ENCODE results near the gene NOTCH2. TPM values are rescaled to one million over a fixed set of nuclear protein-coding genes. Genes with fewer than 3 reads are reported as not detected.

Gene NOTCH2
- total RNA-seq, 1 donor from 2014 or later: 48.8 TPM

DNA sequence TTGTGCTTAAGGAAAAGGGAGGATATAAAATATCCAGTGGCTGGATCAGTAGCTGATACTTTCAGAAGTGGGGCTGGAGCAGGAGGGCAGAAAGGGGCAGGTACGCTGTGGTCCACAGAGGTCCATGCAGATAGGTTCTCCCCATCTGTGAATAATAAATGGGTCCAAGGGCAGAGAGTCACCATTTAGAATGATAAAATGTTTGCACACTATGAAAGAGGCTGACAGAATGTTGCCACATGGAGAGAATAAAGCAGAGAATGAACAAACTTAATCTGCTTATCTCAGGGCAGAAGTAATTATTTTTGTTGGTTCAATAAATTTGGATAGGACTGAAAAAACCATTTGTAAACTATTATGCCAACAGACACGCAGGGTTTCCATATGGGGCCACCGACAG lies 156.5 kb downstream of the NOTCH2 start:
- no peak for DNase-seq (ENCODE audit: extremely low read depth, low read depth, low spot score)

DNA sequence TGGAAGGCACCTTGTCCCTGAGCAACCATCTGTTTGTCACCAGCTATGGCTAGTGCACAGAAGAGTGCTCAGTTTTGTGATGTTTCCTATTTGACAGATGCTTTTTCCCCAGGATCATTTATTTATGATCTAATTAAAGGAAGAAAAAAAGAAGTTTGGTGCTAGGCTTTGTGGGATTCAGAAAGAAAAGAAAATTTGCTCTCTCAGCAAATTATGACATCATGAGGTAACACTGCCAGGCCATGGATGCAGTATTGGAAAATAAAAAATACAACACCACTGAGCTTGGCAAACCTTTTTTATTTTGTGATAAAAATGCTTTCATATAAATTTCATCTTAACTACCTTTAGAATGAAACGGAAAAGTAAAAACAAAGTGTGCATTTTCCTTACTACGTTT lies 157.7 kb downstream of the NOTCH2 start:
- no peak for DNase-seq (ENCODE audit: extremely low read depth, low read depth, low spot score)

DNA sequence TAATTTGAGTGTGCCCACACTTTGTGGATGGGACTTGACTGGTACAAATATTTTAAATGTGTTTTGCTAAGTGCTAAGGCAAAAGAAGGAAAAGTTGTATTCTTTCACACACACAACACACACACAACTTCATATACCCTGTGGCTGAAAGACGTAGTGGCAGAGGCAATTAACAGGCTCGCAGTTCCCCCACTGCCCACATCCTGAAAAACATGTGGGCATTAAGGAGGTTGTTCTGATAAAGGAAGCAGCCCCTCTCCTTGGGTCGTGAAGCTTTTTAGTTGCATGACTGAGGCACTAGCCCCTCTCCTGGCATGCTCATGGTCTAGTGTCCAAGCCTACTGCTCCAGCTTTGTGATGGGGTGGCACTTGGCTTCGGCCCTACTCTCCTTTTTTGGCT lies 158.8 kb downstream of the NOTCH2 start:
- DNase-seq (ENCODE audit: extremely low read depth, low read depth, low spot score): no peak

DNA sequence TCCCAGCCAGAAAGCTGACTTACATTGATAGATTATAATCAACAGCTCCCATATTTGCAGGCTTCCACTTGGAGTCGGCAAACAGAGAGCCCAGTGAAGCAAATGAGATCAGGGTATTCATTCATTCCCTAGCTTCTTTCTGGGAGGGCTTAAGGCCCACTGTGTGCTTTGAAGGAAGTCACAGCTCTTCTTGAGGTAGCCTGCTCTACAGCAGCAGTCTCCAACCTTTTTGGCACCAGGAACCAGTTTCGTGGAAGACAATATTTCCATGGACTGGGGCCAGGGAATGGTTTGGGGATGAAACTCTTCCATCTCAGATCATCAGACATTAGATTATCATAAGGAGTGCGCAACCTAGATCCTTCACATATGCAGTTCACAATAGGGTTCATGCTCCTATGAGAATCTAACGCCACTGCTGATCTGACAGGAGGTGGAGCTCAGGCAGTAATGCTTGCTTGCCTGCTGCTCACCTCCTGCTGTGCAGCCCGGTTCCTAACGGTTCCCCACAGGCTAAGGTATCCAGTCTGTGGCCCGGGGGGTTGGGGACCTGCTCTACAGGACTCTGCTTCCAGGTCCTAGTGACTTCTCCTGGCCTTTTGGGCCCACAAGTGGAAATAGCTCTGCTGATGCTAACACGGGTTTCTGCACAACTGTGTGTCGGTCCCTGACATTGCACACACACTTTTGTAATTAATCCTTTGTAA lies 159.4 kb downstream of the NOTCH2 start:
- DNase-seq (ENCODE audit: extremely low read depth, low read depth, low spot score): no peak

DNA sequence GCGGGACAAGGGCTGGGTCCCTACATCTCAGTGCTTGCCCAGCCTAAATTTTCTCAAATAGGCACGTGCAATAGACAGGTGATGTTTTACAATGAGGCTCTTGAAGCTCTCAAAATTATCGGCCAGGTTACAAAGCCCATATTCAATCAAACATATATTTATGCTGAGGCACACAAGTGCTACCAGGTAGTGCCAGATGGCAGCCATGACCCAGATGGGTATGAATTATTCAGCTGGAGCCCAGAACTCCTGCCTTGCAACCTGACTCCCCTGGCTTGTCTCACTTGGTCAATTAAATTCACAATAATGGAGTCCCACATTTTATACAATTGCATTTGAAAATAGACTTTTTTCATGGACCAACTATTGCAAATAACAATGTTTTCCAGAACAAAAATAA lies 160.8 kb downstream of the NOTCH2 start:
- no peak for DNase-seq (ENCODE audit: extremely low read depth, low read depth, low spot score)

DNA sequence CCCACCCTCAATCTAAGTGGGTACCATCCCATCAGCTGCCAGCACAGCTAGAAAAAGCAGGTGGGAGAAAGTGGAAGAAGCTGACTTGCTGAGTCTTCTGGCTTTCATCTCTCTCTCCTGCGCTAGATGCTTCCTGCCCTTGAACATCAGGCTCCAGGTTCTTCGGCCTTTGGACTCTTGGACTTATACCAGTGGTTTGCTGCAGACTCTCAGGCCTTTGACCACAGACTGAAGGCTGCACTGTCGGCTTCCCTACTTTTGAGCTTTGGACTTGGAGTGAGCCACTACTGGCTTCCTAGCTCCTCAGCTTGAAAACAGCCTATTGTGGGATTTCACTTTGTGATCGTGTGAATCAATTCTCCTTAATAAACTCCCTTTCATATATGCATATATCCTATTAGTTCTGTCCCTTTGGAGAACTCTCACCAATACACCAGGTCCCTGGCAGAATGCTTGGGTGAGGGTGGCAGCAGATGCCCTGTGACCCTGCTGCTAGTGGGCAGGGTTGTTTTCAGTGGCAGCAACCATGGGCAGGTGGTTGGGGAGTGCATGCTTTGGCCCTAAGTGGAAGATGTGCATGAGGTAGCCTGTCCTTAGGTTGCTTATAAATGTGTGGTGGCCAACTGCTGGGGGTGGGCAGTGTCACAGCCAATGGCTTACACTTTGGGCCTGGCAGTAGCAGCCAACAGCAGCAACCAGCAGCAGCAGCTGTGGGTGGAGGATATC lies 162.4 kb downstream of the NOTCH2 start:
- DNase-seq (ENCODE audit: extremely low read depth, low read depth, low spot score): no peak

DNA sequence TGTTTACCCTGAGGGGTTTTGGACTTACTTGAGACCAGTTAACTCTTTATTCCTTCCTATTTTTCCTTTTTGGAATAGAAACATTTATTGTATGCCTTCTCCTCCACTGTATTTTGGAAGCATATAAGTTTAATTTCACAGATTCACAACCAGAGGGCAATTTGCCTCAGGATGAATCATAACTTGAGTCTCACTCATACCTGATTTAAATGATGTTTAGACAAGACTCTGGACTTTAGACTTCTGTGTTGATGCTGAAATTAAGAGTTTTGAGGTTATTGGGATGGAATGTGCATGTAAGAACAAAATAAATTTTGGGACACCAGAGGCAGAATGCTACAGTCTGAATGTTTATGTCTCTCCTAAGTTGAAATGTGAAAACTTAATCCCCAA lies 166.0 kb downstream of the NOTCH2 start:
- no peak for DNase-seq (ENCODE audit: extremely low read depth, low read depth, low spot score)

DNA sequence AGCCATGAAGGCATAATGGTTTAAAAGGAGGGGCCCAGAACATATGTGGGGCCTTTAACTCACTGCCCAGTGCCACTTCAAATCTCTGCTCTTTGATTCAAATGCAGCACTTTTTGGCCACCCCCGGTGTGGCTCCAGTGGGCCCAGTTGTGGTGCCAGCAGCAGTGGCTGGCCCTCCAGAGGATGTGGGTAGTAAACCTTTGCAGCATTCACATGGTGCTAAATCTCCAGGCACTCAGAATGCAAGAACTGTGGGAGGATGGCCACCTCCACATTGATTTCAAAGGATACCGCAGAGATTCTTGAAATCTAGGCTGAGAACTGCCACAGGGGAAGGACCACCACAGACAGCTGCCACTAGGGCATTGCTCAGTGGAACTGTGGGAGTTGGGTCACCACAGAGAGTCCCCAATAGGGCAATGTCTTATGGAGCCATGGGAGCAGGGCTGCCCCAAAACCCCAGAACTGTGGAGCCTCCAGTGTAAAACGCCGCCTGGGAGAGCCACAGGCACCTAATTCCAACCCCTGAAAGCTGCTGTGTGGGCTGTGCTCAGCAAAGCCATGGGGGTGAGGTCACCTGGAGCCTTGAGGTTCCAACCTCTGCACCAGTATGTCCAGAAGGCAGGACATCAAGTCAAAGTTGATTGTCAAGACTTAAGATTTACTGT lies 166.6 kb downstream of the NOTCH2 start:
- DNase-seq (ENCODE audit: extremely low read depth, low read depth, low spot score): no peak

DNA sequence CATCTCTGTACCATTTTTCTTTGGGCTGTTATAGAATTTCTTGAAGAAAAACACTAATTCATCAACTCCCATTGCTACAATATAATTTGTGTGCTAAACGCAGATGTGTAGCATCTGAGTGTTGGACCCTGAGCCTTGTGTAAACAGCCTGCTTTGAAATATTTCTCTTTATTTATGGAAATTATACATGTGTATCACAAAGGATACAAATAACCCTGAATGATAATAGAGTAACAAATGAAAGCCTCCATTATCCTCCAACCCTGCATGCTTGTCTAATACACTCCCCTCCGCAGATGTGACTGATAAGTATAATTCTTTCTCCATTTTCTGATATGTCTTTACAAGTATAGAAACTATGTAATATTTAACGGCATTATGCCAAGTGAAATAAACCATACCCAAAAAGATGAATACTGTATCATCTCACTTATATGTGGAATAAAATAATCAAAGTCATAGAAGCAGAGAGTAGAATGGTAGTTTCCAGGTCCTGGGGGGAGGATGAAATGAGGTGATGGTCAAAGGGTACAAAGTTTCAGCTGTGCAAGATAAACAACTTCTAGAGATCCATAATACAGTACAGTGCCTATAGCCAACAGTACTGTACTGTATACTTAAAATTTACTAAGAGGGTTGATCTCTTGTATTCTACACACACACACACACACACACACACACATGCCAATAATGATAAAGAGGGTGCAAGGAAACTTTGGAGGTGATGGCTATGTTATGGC lies 170.3 kb downstream of the NOTCH2 start:
- DNase-seq (ENCODE audit: extremely low read depth, low read depth, low spot score): no peak

DNA sequence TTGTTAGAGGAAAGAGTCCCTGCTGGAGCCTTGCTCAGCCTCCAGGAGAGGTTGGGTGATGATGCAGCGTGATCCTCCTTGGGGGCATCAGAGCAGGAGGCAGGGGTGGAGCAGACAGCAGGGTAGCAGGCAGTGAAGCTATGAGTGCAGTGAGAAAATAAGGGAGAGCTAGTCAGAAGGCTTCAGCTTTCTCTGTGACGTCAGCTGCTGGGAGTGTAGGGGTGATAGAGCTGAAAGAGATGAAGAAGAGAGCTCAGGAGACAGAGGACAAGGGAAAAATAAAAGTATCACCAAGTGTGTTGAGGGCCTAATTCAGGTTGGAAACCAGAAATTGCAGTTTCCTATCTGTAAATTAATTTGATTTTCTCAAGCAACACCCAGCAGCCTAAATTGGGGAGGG lies 170.9 kb downstream of the NOTCH2 start:
- no peak for DNase-seq (ENCODE audit: extremely low read depth, low read depth, low spot score)

DNA sequence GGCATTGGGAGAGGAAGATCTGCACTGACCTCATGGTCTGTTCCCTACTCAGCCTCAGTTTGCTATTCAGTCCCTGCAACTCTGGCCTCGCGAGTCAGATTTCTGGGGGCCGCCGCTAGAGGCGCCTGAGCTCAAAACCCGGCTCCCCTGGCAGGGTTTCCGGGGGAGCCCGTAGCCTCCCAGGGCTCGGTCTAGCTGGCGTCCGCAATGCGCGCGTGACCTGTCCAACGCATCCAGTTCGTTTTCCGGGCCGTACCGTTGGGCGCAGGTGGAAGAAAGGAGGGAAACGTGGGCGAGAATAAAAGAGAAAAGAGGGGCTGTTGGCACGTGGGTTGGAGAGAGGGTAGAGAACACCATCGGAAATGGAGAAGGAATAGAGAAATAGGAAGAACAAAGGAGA lies 173.2 kb downstream of the NOTCH2 start, which contains the start of gene ADAM30:
Gene ADAM30 (minus strand): TSS at position 213 of the 400 bp plus-strand sequence. CDS start 179 bp downstream, at position 34.
- no peak for DNase-seq (ENCODE audit: extremely low read depth, low read depth, low spot score)

DNA sequence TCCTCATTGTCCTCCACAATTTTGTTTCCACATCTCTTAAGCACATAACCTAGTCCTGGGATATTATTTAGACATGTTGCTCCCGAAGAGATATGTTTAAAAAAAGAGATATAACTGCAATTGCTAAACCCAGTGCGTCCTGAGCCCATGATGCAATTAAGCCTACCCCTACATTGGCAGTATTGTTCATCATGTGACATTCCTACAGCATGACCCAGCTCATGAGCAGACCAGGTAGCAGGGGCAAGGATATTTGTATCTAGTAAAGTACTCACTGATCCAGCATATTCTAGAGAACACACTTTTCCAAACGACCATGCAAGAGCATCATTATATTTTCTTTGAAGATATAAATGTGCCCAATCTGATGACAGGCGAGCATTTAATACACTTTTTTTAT lies 174.4 kb downstream of the NOTCH2 start:
- no peak for DNase-seq (ENCODE audit: extremely low read depth, low read depth, low spot score)

DNA sequence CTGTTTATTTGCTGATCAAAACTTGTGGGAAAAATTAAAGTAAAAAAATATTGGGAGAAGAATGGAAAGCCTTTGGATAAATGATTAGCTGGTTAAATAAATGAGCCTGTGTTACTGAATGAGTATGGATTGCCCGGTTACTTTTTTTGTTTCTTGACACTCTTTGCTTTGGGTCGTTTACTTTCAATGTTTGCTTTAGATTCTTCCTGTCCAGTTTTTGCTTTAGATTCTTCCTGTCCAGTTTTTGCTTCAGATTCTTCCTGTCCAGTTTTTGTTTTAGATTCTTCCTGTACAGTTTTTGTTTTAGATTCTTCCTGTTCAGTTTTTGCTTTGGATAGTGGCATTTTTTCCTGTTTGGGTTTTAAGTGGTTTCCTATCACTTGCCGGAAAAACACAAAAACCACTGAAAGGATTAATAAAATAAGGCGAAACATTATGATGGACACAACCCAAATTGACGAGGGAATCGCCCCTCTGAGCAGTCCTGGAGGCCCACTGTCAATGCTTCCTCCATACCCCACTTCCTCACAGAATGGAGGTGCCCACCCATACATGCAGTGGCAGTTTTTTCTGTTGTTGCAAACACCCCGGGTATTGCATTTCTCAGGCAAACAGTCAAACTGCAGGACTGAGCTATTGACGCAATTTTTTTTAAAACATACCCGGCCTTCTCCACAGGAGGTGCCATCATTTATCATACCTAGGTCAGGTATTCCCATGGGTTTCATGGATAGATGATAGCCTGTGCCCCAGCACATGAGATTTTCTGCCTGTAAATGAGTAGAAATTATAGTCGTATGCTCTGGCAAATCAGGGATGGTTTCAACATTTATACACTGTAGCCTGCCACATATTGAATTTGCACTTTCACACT lies 175.4 kb downstream of the NOTCH2 start:
- no peak for DNase-seq (ENCODE audit: extremely low read depth, low read depth, low spot score)

DNA sequence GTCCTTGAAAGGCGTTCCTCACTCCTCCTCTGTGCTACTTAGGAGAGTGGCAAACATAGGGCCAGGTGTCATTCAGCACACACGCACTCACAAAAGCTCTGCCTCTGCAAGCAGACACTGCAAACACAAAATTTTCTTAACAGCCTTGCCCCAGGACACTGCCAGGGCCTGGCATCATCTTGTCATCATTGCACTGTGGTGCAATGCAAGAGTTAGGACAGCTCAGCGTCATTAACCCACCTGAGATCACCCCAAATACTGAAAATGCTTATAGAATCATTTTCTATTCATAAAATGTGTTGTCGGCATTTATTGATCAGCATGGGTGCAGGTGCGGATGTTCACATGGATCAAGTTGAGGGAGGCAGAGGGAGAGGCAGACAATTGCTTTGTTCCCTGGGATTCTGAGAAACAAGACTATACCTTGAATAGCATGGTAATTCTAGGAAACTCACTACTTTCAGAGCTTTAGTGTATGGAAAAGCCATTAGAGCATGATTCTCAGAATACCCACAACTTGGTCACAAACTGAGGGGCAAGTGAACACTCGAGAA lies 176.1 kb downstream of the NOTCH2 start:
- no peak for DNase-seq (ENCODE audit: extremely low read depth, low read depth, low spot score)

DNA sequence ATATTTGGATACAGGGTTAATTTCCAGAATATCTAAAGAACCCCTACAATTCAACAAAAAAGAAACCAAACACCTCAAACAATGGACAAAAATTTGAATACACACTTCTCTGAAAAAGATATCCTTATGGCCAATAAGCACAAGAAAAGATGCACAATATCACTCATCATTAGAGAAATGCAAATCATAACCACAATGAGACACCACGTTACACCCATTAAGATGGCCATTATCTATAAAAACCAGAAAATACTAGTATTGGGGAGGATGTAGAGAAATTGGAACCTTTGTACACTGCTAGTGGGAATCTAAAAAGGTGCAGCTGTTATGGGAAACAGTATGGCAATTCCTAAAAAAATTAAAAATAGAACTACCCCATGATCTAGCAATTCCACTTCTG lies 178.1 kb downstream of the NOTCH2 start:
- no peak for DNase-seq (ENCODE audit: extremely low read depth, low read depth, low spot score)

DNA sequence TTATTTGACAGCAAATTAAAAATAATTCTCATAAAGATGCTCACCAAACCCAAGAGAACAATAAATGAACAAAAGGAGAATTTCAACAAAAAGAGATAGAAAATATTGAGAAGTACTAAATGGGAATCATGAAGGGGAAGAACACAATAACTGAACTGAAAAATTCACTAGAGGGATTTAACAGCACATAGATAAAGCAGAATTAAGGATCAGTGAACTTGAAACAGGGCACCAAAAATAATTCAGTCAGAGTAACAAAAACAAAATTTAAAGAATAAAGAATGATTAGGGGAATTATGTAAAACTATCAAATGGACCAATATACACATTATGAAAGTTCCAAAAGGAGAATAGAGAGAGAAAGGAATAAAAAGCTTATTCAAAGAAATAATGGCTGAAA lies 181.0 kb downstream of the NOTCH2 start:
- DNase-seq (ENCODE audit: extremely low read depth, low read depth, low spot score): no peak

DNA sequence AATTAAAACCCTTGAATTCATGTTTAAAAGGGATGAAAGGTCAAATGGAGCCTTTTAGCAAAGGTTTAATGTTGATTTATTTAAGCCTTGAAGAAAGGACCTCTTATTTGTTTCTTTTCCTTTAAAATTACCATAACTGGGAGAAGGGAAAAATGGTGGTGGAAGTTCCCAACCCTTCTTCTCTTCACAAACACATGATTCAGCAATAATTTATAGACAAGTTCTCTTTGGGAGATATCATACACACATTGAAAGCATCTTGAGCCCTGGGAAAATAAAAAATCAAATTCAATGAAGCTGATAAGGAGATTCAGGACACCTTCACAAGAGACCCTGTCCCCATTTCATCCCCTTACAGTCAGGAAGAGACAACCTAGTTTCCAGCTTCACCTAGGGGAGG lies 182.0 kb downstream of the NOTCH2 start:
- DNase-seq (ENCODE audit: extremely low read depth, low read depth, low spot score): no peak

DNA sequence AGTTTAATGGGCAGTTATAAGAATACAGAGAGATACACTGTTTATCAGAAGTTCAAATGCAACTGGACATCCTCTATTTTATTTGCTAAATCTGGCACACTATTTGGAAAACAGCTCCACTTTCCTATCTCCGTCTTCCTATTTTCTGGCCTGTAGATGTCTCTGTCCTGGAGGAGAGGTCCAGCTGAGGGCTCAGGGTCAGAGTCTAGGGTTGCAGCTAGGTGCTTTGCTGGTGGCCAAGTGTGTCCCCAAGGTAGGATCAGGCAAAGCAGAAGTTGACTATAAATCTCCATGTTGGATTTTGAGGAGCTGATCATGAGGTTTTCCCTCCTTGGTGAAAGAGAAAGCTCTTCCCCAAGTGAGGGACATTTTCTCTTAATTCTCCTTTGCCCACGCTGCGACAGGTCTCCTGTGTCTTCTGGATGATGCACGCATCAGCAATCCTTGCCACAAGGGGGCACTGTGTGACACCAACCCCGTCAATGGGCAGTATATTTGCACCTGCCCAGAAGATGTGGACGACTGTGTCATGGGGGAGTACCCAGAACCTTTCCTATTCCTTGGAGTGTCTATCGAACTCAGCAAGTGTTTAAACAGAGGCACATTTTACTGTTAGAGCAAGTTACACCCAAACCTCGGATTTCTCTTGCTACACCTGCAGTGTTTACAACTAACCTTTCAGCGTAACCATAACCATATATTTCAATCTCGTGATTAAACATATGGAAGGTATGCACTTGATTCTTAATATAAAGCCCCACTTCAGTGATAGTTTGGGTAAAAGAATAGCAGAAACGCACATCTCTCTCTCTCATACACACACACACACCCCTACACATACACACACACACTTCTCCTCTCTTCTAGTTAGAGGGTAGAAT lies 183.3 kb downstream of the NOTCH2 start:
- DNase-seq (ENCODE audit: extremely low read depth, low read depth, low spot score): no peak

DNA sequence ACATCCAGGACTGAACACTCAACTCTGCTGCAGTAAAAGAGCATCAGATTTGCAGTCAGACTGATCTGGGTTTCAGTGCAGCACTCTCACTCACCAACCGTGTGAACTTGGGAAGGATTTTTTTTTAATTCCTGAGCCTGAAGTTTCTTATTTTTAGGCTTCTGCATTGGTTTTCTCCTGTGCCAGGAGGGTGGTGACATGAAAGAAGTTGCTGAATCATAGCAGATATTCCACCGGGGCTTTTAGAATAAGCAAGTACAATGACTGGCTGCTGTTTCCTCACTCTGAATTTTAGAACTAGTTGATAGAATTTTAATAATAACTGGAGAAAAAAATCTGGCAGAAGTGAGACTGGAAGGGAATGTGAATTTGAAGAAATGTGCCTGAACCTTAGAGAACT lies 184.8 kb downstream of the NOTCH2 start:
- no peak for DNase-seq (ENCODE audit: extremely low read depth, low read depth, low spot score)
